HepG2 (cell line): ENCODE measurements around the gene PDP2. TPM values are rescaled to one million over a fixed set of nuclear protein-coding genes. Genes with fewer than 3 reads are reported as not detected.
A peak's percentile ranks its signal among the peaks of the same experiment; 100 is the strongest.

ENCODE experiments used
- BCL6 ChIP-seq: IDR thresholded peaks from 2 replicates; pipeline ENCODE4 v1.6.1; 2016; ENCODE audit warnings: missing genetic modification reagents, missing compliant biosample characterization
- CBFB ChIP-seq: sonication (generic); formaldehyde crosslinking; IDR thresholded peaks from 2 replicates; pipeline ENCODE4 v1.4.0; 2020; ENCODE audit warnings: missing genetic modification reagents
- CREBL2 ChIP-seq: sonication (generic); formaldehyde crosslinking; IDR thresholded peaks from 2 replicates; pipeline ENCODE4 v1.8.1; 2023; ENCODE audit warnings: missing genetic modification reagents, mild to moderate bottlenecking, borderline replicate concordance
- GFI1 ChIP-seq: sonication (generic); formaldehyde crosslinking; IDR thresholded peaks from 2 replicates; pipeline ENCODE4 v1.5.0; 2020; ENCODE audit warnings: missing genetic modification reagents, mild to moderate bottlenecking, borderline replicate concordance
- HMG20A ChIP-seq: IDR thresholded peaks from 2 replicates; pipeline ENCODE4 v1.6.1; 2016; ENCODE audit warnings: borderline replicate concordance
- MAFG ChIP-seq: sonication (generic); formaldehyde crosslinking; IDR thresholded peaks from 2 replicates; pipeline ENCODE4 v1.5.1; 2020; ENCODE audit warnings: mild to moderate bottlenecking, missing genetic modification reagents
- MXI1 ChIP-seq: IDR thresholded peaks from 3 replicates; pipeline ENCODE4 v1.6.1; 2012; ENCODE audit warnings: low read depth, low read length, inconsistent platforms, borderline replicate concordance
- NFKBIZ ChIP-seq: IDR thresholded peaks from 2 replicates; pipeline ENCODE4 v1.6.1; 2018; ENCODE audit warnings: missing genetic modification reagents, missing compliant biosample characterization
- NR2F2 ChIP-seq: IDR thresholded peaks from 2 replicates; pipeline ENCODE4 v1.6.1; 2012; ENCODE audit warnings: low read depth, inconsistent platforms, borderline replicate concordance
- SNRNP70 ChIP-seq: fragments of 200-400 bp; formaldehyde crosslinking; IDR thresholded peaks from 2 replicates; pipeline ENCODE4 v1.6.1; 2017; ENCODE audit warnings: mild to moderate bottlenecking, low read depth, low read length, moderate library complexity
- USF2 ChIP-seq, 2 experiments: sonication (generic) in 1 of 2; formaldehyde crosslinking in 1 of 2; IDR thresholded peaks; 2 replicates each; pipeline versions ENCODE4 v1.5.1 to v1.6.1; 2011 to 2020; ENCODE audit warnings: borderline replicate concordance in 1 of 2, low read depth in 1 of 2, low read length in 1 of 2, mild to moderate bottlenecking in 1 of 2, missing genetic modification reagents in 1 of 2, moderate library complexity in 1 of 2
- YY1 ChIP-seq: IDR thresholded peaks from 2 replicates; pipeline ENCODE4 v1.6.1; 2011; ENCODE audit warnings: low read length, low read depth, moderate library complexity, mild to moderate bottlenecking; ENCODE audit not compliant: insufficient read depth, insufficient replicate concordance
- ZBTB38 ChIP-seq: sonication (generic); formaldehyde crosslinking; IDR thresholded peaks from 2 replicates; pipeline ENCODE4 v1.5.1; 2020; ENCODE audit warnings: mild to moderate bottlenecking, missing genetic modification reagents
- ZBTB4 ChIP-seq: sonication (generic); formaldehyde crosslinking; IDR thresholded peaks from 2 replicates; pipeline ENCODE4 v1.4.0; 2020; ENCODE audit warnings: missing genetic modification reagents, mild to moderate bottlenecking, borderline replicate concordance
- ZFP62 ChIP-seq: sonication (generic); formaldehyde crosslinking; IDR thresholded peaks from 2 replicates; pipeline ENCODE4 v1.4.0; 2020; ENCODE audit warnings: missing genetic modification reagents
- ZIK1 ChIP-seq: sonication (generic); formaldehyde crosslinking; IDR thresholded peaks from 2 replicates; pipeline ENCODE4 v1.5.0; 2020; ENCODE audit warnings: mild to moderate bottlenecking, low read depth, missing genetic modification reagents, borderline replicate concordance
- ZNF280D ChIP-seq: sonication (generic); formaldehyde crosslinking; IDR thresholded peaks from 2 replicates; pipeline ENCODE4 v1.5.1; 2020; ENCODE audit warnings: mild to moderate bottlenecking, missing genetic modification reagents
- ZNF343 ChIP-seq: sonication (generic); formaldehyde crosslinking; IDR thresholded peaks from 2 replicates; pipeline ENCODE4 v1.4.0; 2020; ENCODE audit warnings: mild to moderate bottlenecking, missing genetic modification reagents
- ZNF788 ChIP-seq: sonication (generic); formaldehyde crosslinking; IDR thresholded peaks from 2 replicates; pipeline ENCODE4 v1.5.0; 2020; ENCODE audit warnings: mild to moderate bottlenecking, missing genetic modification reagents, borderline replicate concordance
- ZSCAN25 ChIP-seq: sonication (generic); formaldehyde crosslinking; IDR thresholded peaks from 2 replicates; pipeline ENCODE4 v1.8.0; 2022; ENCODE audit warnings: mild to moderate bottlenecking, missing genetic modification reagents
- polyA plus RNA-seq, 8 experiments: library from polyadenylated mRNA; depleted of rRNA in 3 of 8; stranded (reverse) in 7 of 8; unstranded in 1 of 8; fragments of >200 nt; fragmentation: Illumina TruSeq in 4 of 8; extraction: Trizol in 4 of 8; gene quantifications; 2 replicates each; pipeline versions ENCODE4 v1.2.1 to v1.2.3, GENCODE V29; 2011 to 2016; ENCODE audit warnings: low read depth in 4 of 8, missing spikeins in 1 of 8, mixed read lengths in 1 of 8; ENCODE audit not compliant: insufficient read depth in 1 of 8
- total RNA-seq, 5 experiments: library from RNA; depleted of rRNA; stranded (reverse); fragments of >200 nt; fragmentation: Illumina TruSeq; extraction: Trizol; gene quantifications; 2 replicates each; pipeline ENCODE4 v1.2.3, GENCODE V29; 2016; ENCODE audit warnings: low read depth in 1 of 5

Gene PDP2
- total and polyA plus RNA-seq, 2 of the 13 experiments (the other 11 are each of a cell fraction or from before 2014, with no cell fraction given): 12.8 to 15.8 TPM

- TF ChIP-seq CREBL2 (CRISPR knock-in tag) (no peak), GFI1 (CRISPR knock-in tag) (peak; percentile 79), HMG20A (CRISPR knock-in tag) (no peak), MAFG (CRISPR knock-in tag) (no peak), SNRNP70 (no peak), ZBTB4 (no peak), ZBTB38 (peak; percentile 77), NR2F2 (no peak), ZNF788 (CRISPR knock-in tag) (peak; percentile 89; the same call in 1 of the 2 replicates), ZFP62 (CRISPR knock-in tag) (no peak), CBFB (CRISPR knock-in tag) (peak; percentile 95), ZNF343 (CRISPR knock-in tag) (peak; percentile 86; the same call in 1 of the 2 replicates), ZIK1 (peak; percentile 95), BCL6 (CRISPR knock-in tag) (peak; percentile 66), ZNF280D (CRISPR knock-in tag) (peak; percentile 82), NFKBIZ (CRISPR knock-in tag) (peak; percentile 45; the same call in 1 of the 2 replicates), ZSCAN25 (CRISPR knock-in tag) (peak; percentile 73; the same call in 1 of the 2 replicates), MXI1 (peak; percentile 95; the same call in 2 of the 3 replicates), USF2 (IDR thresholded peaks at IDR 0.05; ENCODE audit: low read depth, low read length) (no peak), USF2 (CRISPR knock-in tag; IDR thresholded peaks at IDR 0.05; ENCODE audit: borderline replicate concordance) (no peak), YY1 (peak; percentile 78)
Observed at GRCh38 chr16:66934138-66934838, 54.0 kb downstream of the PDP2 start, which contains the start of gene CIAO2B (continued).
